Subcutaneous adipose tissue (tissue), 4 donors: ENCODE results near the gene OR10A3. TPM values are rescaled to one million over a fixed set of nuclear protein-coding genes. Genes with fewer than 3 reads are reported as not detected.

ENCODE experiments used
- CTCF ChIP-seq: fragments of 450-650 bp; IDR thresholded peaks from one replicate; pipeline ENCODE4 v1.5.1; 2016; ENCODE audit warnings: low read depth, mild to moderate bottlenecking, control low read depth, antibody characterized with exemption, moderate library complexity
- total RNA-seq, 4 donors: library from RNA; depleted of rRNA; stranded (reverse); fragments of >200 nt; gene quantifications; one replicate each; pipeline ENCODE4 v1.1.0, GENCODE V29; 2016

The OR10A3 gene
- total RNA-seq, 4 donors from 2014 or later = not detected

- no peak for TF ChIP-seq CTCF
Observed at GRCh38 chr11:7909585-7910285, 31.8 kb downstream of the OR10A3 start.

GRCh38 chr11:7907121-7907520 lies 34.4 kb downstream of the OR10A3 start:
- no peak for TF ChIP-seq CTCF

GRCh38 chr11:7906481-7906880 lies 35.0 kb downstream of the OR10A3 start:
- no peak for TF ChIP-seq CTCF

- TF ChIP-seq CTCF = no peak
Observed at GRCh38 chr11:7905961-7906429, 35.5 kb downstream of the OR10A3 start.

GRCh38 chr11:7905549-7905948 lies 36.0 kb downstream of the OR10A3 start:
- no peak for TF ChIP-seq CTCF

- TF ChIP-seq CTCF = no peak
Observed at GRCh38 chr11:7904917-7905316, 36.6 kb downstream of the OR10A3 start.

GRCh38 chr11:7903940-7904339 lies 37.6 kb downstream of the OR10A3 start:
- TF ChIP-seq CTCF = no peak
